GM19438 (cell line): Measurements from ENCODE around the gene RAB4B.
A peak's percentile ranks its signal among the peaks of the same experiment; 100 is the strongest.
"Not testable (repeated sequence)": the region's sequence is repeated elsewhere in the genome, so short reads cannot be mapped to it uniquely, and the experiment has no call there.

Experiments
- ATAC-seq: cut with Tn5 transposase; IDR thresholded peaks from one replicate; pipeline ENCODE4 v1.9.1; 2021; ENCODE audit warnings: low read depth; ENCODE audit not compliant: unreplicated experiment

RAB4B gene

DNA sequence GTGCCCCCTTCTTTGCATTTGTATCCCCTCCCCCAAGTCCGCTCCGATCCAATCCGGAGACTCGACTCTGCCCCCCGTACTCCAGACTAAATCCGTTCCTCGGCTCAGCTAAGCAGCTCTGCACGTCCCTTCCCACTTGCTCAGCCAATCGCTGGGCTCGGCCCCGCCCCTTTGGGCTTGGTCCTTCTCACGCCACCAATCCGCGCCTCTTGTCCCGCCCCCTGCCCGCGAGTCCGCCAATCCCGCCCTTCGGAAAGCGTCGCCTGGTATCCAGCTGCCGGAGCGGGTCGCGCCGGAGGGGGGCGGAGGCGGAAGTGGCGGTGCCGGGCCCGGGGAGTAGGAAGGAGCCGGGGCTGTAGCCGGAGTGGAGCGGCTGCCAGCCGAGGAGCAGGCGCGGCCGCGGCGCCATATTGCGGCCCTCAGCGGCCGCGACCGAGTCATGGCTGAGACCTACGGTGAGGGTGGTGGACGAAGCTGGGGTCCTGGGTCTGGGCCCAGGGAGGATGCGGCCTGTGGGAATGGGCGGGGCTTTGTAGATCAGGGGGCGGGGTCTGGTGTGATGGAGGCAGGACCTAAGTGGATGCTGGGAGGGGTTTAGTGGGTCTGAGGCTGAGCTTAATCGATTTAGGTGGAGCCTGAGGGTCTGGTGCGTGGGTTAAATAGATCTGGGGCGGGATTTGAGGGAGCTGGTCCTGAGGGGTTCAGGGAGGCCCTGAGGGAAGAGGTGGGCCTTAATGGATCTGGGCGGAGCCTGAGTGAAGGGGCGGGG is at the start of gene RAB4B:
Gene RAB4B (plus strand): TSS at position 311 of the 769 bp plus-strand sequence. CDS start 129 bp downstream, at position 440.
- ATAC-seq, result peak; percentile 58

GRCh38 chr19:40730065-40730464 is 48.0 kb upstream of the RAB4B start:
- not testable (repeated sequence) for ATAC-seq

- ATAC-seq, result not testable (repeated sequence)
These were observed 45.7 kb upstream of the RAB4B start for GRCh38 chr19:40732304-40732703.

GRCh38 chr19:40733149-40733548 is 44.9 kb upstream of the RAB4B start:
- no peak for ATAC-seq

DNA sequence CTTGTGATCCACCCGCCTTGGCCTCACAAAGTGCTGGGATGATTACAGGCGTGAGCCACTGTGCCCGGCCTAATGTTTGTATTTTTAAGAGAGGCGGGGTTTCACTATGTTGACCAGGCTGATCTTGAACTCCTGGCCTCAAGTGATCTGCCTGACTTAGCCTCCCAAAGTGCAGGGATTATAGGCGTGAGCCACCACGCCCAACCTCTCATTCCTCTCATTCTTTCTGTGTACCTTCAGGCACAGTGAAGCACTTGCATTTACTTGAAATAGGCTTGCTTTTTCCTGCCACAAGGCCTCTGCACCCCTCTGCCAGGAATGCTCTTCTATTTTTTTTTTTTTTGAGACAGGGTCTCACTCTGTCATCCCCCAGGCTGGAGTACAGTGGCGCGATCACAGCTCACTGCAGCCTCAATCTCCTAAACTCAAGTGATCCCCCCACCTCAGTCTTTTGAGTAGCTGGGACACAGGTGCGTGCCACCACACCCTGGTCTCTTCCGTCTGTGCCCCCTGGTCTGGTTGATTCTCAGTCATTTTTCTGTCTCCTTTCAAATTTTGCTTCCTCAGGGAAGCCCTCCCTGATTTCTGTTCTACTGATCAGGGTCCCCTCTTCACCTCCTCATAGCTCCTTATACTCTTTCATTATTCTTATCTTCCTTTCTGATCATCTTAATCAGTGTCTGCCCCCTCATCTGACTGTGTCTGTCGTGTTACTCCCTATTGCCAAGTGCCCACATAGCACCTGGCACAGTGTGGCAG is 42.9 kb upstream of the RAB4B start:
- ATAC-seq, result no peak

GRCh38 chr19:40736661-40737060 is 41.4 kb upstream of the RAB4B start:
- ATAC-seq, result no peak

- no peak for ATAC-seq
These were observed 40.9 kb upstream of the RAB4B start for GRCh38 chr19:40737102-40737644.

- ATAC-seq, result no peak
These were observed 38.8 kb upstream of the RAB4B start for GRCh38 chr19:40739030-40739839.

DNA sequence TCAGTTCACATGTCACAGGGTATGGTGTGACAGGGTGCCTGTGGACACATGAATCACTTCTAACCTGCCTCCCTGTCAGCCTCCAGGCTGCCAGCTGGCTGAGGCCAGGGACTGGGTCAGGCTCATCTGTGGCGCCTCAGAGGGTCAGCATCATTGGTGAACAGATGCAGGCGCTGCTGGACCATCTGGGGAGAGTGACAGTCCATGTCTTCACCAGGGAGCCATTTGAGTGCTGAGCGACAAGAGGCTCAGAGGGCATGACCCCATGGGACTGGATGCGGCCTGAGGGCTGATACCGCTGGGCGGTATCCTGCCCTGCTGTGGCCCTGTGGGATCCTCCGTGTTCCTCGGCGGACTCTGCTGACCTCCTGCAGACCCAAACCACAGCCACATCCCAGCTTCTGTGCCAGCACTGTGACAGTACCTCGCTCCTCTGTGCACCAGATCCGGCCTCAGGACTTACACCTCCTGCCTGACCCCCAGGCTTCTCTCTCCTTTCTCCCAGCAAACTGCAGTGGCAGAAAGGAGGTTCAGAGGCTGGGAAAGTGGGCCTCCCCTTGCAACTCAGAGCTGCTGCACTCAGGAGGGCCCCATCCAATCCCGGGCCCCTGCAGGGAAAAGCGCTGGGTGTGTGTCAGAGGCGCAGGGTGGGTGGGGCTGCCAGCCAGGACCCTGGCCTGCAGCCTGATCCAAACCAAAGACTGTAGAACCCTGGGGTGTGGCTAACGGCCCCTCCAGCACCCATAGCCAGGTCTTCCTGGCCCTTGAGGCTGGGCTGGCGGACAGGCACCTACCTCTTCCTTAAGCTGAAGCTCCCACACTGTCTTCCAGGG is 38.0 kb upstream of the RAB4B start:
- no peak for ATAC-seq

DNA sequence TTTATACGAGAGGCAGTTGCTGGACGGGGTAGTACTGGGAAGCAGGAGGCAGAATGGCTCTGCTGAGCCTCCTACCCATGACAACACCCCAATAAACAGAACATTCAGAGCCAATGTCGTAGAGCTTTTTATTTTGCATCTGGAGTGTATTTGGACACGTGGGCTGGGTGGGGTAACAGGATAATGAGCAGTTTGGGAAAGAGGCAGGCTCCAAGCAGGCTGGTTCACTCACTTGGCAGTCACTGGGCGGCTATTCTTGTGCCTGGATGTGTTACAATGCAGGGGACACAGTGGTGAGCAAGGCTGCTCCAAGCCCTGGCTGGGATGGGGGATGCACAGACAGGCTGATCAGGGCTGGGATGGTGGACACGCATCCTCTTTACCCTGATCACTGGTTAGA is 37.3 kb upstream of the RAB4B start:
- ATAC-seq, result no peak

GRCh38 chr19:40741527-40742390 is 36.3 kb upstream of the RAB4B start:
- ATAC-seq, result no peak

DNA sequence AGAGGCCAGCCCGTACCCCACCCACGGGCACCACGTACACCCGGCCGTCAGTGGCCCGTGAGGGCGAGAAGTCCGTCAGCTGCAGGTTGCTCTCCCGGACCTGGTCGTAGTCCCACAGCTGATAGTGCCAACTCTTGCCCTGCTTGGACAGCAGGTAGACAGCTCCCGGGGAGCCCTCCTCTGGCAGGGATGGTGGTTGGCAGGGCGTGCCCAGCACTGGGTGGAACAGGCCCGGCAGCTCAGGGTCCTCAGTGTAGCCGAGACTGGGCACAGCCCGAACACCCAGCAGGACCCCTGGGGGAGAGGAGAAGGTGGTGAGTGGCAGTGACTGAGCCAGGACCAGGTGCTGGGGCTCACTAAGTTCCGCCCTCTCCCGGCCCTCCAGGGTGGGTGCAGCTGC is 35.6 kb upstream of the RAB4B start:
- no peak for ATAC-seq

DNA sequence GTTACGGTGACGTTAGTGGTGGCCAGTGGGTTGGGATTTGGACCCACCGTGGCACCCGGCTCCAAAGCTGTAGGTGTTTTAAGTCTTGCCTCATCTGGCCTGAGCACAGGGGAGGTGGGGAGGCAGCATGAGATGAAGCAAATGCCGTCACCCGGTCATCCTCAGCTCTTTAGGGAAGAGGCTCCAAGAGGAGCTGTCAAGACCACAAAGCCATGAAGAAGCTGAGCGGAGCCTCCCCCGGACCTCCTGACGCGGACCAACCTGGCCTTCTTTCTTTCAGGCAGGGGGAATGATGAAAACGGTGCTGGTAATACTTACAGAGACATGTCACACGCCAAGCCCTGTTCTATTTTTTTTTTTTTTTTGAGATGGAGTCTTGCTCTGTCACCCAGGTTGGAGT is 35.2 kb upstream of the RAB4B start:
- no peak for ATAC-seq

DNA sequence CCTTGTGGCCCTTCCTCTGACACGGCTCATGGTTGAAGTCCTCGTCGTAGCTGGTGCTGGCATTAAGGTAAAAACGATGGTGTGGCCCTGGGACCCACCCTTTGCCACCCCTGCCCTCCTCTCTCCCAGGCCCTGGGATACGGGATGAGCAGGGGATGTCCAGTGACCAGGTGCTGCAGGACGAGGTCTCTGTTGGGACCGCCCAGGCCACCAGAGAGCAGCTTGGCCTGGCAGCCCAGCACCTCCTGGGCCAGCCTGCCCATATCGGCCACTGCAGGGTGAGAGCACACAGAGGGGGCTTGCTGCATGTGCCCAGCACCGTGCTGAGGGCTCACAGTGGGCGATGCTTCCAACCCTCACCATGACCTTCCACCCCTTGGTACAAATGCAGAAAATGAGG is 34.1 kb upstream of the RAB4B start:
- no peak for ATAC-seq

- no peak for ATAC-seq
These were observed 33.3 kb upstream of the RAB4B start for GRCh38 chr19:40744554-40745401.

DNA sequence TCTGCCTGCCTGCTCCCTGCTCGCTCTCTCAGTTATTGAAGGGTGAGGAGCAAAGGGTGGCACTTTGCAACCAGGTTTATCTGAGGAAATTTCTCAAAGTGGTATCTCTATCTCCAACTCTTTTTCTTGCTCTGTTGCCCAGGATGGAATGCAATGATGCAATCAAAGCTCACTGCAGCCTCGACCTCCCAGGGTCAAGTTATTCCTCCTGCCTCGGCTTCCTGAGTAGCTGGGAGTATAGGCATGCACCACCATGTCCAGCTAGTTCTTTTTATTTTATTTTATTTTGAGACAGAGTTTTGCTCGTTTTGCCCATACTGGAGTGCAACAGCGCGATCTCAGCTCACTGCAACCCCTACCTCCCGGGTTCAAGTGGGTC is 32.7 kb upstream of the RAB4B start:
- ATAC-seq, result no peak

DNA sequence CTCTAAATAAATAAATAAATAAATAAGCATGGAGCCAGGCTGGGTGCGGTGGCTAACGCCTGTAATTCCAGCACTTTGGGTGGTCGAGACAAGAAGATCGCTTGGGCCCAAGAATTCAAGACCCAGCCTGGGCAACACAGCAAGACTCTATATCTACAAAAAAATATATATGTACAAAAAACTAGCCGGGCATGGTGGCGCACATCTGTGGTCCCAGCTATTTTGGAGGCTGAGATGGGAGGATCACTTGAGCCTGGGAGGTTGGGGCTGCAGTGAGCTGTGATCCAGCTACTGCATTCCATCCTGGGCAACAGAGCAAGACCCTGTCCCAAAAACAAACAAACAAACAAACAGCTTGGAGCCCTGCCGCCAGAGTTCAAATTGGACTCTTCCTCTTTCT is 30.5 kb upstream of the RAB4B start:
- no peak for ATAC-seq
